T follicular helper cell (primary cell): ENCODE measurements around the gene CAPN5.

Experiments used
- DNase-seq: peaks from one replicate; pipeline ENCODE4 v3.0.0-alpha.2; 2020; ENCODE audit warnings: low read depth

CAPN5 gene

DNA sequence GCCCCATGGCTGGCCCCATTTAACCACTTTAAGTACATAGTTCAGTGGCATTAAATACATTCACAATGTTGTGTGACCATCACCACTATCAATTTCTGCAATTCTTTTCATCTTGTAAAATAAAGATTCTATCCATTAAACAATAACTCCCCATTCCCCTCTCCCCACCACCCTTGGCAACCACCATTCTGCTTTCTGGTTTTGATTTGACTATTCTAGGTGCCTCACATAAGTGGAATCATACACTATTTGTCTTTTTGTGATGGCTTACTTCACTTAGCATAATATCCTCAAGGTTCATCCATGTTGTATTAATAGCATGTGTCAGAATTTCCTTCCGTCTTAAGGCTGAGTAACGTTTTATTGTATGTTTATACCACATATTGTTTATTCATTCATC is 68.3 kb downstream of the CAPN5 start:
- no peak for DNase-seq

DNA sequence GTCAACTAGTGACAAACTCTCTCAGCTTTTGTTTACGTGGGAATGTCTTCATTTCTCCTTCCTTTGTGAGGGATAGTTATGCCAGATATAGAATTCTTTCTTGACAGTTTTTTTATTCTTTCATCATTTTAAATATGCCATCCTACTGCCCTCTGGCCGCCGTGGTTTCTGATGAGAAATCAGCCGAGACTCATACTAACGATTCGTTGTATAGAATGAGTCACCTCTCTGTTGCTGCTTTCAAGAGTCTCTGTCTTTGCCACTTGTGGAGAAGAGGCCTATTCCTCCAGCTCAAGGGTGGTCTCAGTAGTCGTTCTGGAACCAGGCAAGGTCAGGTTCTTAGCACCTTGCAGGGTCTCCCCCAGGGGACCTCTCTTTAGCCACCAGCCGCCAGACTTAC is 69.3 kb downstream of the CAPN5 start:
- no peak for DNase-seq

GRCh38 chr11:77136784-77137420 is 70.1 kb downstream of the CAPN5 start:
- no peak for DNase-seq

DNA sequence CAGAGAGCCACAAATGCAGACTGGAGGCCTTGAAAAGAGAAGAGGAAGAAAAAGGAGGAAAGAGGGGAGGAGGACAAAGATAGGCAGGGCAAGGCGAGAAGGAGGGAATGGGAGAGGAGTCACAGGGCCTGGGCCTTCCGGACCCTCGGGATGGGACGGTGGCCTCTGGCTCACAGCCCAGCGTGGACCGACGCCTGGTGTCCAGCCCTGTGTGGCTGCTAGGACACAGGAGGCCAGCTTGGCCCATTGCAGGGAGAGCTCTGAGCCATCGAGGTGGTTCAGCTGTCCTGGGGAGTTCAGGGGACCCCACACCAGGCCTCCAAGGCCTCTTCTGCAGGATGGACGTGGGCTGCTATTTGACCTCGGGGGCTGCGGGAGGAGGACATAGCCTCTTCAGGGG is 70.7 kb downstream of the CAPN5 start:
- no peak for DNase-seq

- no peak for DNase-seq
Observed at GRCh38 chr11:77138106-77138649, 71.4 kb downstream of the CAPN5 start.

DNA sequence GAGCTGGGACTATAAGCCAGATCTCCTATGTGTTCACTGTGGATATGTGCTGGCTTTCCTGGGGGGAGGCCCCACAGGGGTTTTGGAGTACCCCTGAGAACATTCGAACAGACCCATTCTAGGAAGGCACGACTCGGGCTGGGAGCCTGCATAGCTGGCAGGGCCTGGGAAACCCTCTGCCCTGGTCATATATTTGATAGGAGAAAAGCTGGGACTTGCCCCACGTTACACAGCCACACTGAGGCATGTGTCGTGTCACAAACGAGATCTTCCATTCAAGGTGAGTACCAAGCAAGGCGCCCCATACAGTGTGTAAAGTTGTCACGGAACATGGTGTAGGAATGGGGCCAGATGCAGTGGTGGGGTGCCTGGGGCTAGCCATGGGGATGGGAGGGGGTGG is 72.4 kb downstream of the CAPN5 start:
- no peak for DNase-seq

GRCh38 chr11:77140231-77140851 is 73.6 kb downstream of the CAPN5 start:
- no peak for DNase-seq

- DNase-seq: no peak
Observed at GRCh38 chr11:77141034-77141433, 74.3 kb downstream of the CAPN5 start.

GRCh38 chr11:77141475-77141874 is 74.7 kb downstream of the CAPN5 start:
- DNase-seq: no peak

DNA sequence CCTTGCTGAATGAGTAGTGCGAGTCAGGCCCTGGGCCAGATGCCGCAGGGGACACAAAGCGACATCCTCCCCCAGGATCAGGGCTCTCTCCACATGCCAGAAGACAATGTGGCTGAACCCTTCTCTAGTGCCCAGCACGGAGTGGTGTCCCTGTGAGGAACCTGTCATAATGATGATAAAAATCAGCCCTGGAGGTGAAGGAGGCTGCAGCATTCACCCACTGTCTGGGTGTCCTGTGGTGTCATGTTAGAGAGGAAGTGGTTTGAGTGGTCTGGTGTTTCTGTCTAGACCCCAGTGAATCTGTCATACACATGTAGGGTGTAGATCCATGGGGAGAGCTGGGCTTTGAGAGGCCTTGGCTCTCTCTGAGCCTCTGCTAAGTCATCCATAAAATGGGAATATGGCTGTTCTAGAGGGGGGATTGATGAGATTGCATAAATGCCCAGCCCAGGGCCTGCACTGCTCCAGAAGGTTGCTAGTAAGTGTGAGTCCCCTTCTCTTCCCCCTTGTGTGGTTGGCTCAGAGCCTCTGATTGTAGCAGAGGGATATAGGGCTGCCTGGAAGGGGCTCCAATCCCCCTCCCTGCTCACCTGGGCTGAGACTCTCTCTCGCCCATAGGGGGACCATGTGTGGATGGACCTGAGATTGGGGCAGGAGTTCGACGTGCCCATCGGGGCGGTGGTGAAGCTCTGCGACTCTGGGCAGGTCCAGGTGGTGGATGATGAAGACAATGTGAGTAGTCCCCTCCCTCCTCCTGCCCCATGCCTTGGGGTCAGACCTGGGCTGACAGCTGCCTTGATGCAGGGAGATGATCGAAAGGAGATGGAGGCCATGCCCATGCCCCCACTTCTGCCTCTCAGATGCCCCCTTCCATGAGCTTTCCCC is 75.6 kb downstream of the CAPN5 start:
- no peak for DNase-seq

GRCh38 chr11:77143405-77144020 is 76.7 kb downstream of the CAPN5 start:
- no peak for DNase-seq

- no peak for DNase-seq
Observed at GRCh38 chr11:77144196-77144856, 77.6 kb downstream of the CAPN5 start.

GRCh38 chr11:77144857-77145428 is 78.2 kb downstream of the CAPN5 start:
- DNase-seq: no peak

DNA sequence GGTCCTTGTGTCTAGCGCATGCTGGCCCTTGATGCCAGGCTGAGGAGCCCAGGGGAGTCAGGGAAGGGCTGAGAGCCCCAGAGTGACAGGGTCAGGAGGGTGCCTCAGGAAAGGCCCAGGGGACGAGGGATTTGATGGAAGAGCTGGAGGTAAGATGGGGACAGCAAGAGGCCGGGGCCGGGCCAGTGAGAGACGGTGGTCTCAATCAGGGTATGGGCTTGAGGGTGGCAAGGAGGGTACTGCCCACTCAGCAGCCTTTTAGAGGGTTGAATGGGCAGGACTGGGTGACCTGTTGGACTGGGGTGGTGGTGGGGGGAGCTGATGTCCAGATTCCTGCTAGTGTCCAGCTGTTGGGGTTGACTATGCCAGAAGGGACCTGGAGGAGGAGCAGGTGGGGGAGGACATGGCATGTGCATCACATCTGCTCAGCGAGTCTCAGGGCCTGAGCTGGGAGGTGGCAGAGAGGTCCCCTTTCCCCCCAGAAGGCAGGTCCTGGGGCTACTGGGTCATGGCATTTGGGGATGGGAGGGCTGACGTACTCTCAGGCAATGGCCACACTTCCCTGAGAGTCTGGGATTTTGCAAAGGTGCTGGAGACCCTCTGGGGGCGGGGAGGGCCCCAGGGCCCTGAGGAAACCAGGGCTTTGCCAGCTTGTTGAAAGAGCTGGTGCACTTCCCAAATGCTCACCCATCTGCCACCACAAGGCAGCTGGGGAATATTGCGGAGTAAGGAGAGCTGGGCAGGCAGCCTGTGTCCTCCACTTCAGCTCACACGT is 79.7 kb downstream of the CAPN5 start:
- DNase-seq: no peak

GRCh38 chr11:77147036-77147315 is 80.2 kb downstream of the CAPN5 start:
- no peak for DNase-seq

- no peak for DNase-seq
Observed at GRCh38 chr11:77147668-77148321, 81.0 kb downstream of the CAPN5 start.

GRCh38 chr11:77148963-77149715 is 82.4 kb downstream of the CAPN5 start:
- DNase-seq: no peak

GRCh38 chr11:77149716-77150392 is 83.1 kb downstream of the CAPN5 start:
- DNase-seq: no peak

DNA sequence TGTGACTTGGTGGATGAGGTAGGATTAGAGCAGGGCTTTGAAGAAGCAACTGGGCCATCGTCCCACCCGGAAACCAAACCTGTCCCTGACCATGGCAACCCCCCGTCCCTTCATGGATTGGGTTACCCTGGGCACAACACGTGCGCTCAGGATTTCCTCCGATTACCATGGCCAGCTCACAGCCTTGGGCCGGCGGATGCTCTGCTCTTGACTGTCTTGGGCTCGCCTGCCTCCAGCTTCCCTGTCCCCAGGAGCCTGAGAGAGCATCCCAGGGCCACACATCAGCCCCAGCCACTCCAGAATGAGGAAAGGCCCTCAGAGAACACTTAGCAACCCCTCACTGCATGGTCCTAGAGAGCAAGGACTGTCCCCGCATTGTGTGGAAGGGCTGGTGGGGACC is 84.1 kb downstream of the CAPN5 start:
- DNase-seq: no peak
